GM12865 (cell line): Measurements from ENCODE around the gene RNASE4.

Source experiments
- DNase-seq: peaks from one replicate; pipeline ENCODE4 v3.0.0; 2010; ENCODE audit warnings: low read depth
- H3K4me3 ChIP-seq: 2 replicates; pipeline ENCODE4 v1.5.1; 2011; ENCODE audit warnings: mild to moderate bottlenecking, low read depth, low read length, control low read depth
- TF ChIP-seq, protein P1 (sequence below): IDR thresholded peaks from 2 replicates; pipeline ENCODE4 v1.5.1; 2011; ENCODE audit warnings: low read length, control low read depth, low read depth, inconsistent platforms; ENCODE audit not compliant: insufficient read depth; ENCODE audit errors: missing control alignments

Gene RNASE4

DNA sequence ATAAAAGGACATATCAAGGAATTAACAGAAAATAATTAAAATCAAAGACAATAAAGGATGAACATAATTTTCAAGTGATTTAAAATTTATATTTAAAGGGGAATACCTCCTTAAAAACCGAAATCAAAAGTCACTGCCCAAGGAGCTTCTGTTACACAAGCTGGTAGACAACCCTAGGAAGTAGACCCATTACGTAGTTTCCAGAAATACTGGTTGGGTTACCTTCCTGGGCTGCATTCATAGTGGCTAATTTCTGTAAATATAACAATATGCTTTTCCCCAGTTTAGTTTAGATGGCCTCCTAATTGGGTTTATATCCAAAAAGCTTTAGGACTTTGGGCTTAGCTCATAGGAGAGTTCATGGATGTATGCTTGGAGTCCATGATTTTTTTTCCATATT is 59.2 kb downstream of the RNASE4 start:
- H3K4me3 ChIP-seq: no peak overlapping the region
- DNase-seq: no peak
- TF ChIP-seq, protein P1, sequence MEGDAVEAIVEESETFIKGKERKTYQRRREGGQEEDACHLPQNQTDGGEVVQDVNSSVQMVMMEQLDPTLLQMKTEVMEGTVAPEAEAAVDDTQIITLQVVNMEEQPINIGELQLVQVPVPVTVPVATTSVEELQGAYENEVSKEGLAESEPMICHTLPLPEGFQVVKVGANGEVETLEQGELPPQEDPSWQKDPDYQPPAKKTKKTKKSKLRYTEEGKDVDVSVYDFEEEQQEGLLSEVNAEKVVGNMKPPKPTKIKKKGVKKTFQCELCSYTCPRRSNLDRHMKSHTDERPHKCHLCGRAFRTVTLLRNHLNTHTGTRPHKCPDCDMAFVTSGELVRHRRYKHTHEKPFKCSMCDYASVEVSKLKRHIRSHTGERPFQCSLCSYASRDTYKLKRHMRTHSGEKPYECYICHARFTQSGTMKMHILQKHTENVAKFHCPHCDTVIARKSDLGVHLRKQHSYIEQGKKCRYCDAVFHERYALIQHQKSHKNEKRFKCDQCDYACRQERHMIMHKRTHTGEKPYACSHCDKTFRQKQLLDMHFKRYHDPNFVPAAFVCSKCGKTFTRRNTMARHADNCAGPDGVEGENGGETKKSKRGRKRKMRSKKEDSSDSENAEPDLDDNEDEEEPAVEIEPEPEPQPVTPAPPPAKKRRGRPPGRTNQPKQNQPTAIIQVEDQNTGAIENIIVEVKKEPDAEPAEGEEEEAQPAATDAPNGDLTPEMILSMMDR: no peak

DNA sequence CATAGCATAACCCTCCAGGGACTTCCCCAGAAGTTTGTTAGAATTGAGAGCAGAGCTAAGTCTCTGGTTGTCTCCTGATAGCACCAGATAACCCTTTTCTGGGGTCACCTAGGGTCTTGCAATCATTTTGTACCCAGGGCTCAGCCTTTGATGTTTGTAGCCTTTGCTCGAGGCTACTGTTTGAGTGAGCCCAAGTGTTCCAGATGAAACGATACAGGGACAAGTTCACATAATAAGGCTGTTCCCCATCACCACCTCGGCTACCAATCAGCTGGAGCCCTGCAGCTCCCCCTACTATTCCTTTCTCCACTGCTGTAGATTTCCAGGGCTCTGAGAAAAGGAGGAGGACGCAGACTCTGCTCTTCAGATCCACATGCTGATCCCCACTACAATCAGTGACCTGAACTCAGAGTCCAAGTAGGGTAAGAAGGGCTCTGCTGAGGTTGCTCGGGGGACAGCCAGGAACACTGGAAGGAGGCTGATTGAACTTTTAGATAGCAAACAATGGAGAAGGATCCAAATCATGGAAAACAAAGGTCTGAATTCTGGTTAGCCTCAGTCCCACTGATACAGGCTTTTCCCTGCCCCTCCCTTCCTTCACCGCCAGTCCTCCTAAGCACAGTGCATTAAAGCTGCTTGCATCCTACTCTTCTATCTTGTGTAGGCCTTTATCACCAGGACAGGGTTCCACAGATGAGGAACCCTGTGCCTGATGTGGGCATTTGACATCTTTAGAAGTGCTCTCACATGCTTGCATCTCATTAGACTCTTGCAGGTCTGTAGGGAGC is 61.4 kb downstream of the RNASE4 start, which contains the start of gene EDDM3A:
EDDM3A (plus strand) TSS at position 317 of the 788 bp plus-strand sequence. CDS start 1,694 bp downstream, outside the sequence.
- DNase-seq: no peak
- TF ChIP-seq, protein P1: no peak
- H3K4me3 ChIP-seq: no peak within 1 kb of the TSS

DNA sequence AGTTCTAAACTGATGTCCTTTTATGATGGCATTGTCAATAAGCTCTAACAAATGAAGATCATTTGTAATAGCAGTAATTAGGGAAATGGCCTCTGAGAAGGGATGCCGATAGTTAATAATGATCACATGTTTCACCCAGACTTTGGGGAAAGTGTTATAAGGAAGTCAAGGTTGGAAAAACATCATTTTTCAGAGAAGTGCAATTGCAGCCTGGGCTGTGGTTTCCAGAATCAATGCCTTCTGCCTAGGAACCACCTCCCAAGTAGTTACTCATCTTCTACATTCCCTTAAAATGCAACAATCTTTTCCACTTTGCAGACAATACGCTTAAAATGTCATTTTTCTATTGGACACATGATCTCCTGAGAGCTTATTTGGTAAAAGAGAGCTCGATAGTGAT is 62.2 kb downstream of the RNASE4 start:
- TF ChIP-seq, protein P1: no peak
- no peak overlapping the region for H3K4me3 ChIP-seq
- no peak for DNase-seq

DNA sequence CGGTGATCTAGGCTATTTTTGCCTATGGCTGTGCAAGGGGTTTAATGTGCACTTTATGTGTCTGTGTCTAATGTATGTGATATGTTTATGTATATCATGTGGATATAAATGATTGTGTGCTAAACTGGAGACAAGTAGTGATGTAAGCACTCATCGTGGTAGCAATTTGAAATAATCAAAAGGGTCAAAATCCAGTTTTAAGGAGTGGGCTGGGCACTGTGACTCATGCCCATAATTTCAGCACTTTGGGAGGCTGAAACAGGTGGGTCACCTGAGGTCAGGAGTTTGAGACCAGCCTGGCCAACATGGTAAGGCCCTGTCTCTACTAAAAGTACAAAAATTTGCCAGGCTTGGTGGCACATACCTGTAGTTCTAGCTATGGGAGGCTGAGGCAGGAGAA is 64.1 kb downstream of the RNASE4 start:
- TF ChIP-seq, protein P1: no peak

DNA sequence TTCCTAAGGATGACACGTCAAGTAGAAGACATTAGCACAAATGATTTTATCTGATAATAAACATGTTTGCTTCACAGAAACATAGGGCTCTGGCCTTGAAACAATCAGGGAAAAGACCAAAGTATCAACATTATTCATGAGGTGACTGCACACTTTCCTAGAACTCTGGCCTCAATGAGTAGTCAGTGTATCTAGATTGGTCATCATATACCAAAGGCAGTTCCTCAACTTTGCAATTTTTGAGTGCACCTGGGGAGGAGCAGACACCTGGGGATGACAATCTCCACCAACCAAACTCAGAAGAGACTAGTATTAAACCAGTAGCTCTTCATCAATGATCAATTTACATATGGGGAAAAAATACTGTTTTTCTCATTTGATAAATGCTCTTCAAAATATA is 65.8 kb downstream of the RNASE4 start:
- TF ChIP-seq, protein P1: no peak
- DNase-seq: no peak

More for the DNA sequence above, 64.1 kb downstream of the RNASE4 start:
- H3K4me3 ChIP-seq: no peak overlapping the region
- no peak for DNase-seq

More for the DNA sequence above, 65.8 kb downstream of the RNASE4 start:
- no peak overlapping the region for H3K4me3 ChIP-seq
